A673 (cell line): Measurements from ENCODE around the gene EPB41.

Experiments
- CTCF ChIP-seq: fragments of 300-800, 200-600 bp; sonication (generic); conservative IDR thresholded peaks from 2 replicates; pipeline ENCODE4 v1.5.1; 2017; ENCODE audit warnings: low read depth, mild to moderate bottlenecking, antibody characterized with exemption, low read length, moderate library complexity, mixed read lengths
- EZH2 ChIP-seq: fragments of 200-600 bp; sonication (generic); IDR thresholded peaks from 2 replicates; pipeline ENCODE4 v1.6.1; 2017; ENCODE audit warnings: borderline replicate concordance, low read depth, mild to moderate bottlenecking, mixed read lengths, antibody characterized with exemption, low read length; ENCODE audit not compliant: poor library complexity, severe bottlenecking

GRCh38 chr1:29047142-29047541 lies 132.8 kb downstream of the EPB41 start:
- TF ChIP-seq EZH2: no peak
- no peak for TF ChIP-seq CTCF
